ENCODE results near the gene VPS13C.

DNA sequence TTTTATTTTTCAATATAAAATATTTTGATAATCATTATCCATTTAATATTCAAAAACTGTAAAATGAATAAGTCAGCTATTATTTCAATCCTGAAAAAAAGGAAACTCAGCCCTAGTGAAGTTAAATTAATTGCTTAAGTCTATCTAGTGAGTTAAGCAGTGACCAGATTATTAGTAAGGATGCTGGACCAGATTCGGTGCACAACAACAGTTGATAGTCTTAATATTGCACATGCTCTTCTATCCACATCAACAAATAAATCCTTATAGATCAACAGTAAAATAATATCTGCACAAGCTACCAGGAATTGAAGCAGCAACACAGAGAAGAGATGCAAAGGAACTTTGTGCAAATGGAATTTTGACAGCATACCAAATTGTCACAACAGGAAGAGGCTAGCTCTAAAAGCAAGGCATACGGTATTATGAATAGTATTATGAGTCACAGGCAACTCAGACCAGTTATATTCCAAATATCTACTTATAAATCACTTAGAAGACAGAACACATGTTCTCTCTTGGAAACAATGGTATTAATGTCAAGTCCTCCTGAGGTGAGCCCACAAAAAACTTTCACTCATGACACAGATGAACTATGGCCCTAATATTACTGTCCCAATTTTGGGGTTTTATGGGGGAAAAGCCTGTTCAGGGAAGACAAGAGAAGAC lies 24.9 kb downstream of the VPS13C start:
- TF ChIP-seq EZH2 (IDR thresholded peaks at IDR 0.05; ENCODE audit: low read depth) (no peak), CTCF (conservative IDR thresholded peaks at IDR 0.05) (no peak)
